Endothelial cell (in vitro differentiated cells): ENCODE results near the gene GSTO1. TPM values are rescaled to one million over a fixed set of nuclear protein-coding genes. Genes with fewer than 3 reads are reported as not detected.

Experiments used
- DNase-seq: peaks from one replicate; pipeline ENCODE4 v3.0.0; 2021; ENCODE audit warnings: low spot score
- H3K27ac Mint-ChIP-seq: one replicate; pipeline ENCODE4 v1.8.0; 2021; ENCODE audit warnings: mixed read lengths, inconsistent platforms; ENCODE audit not compliant: unreplicated experiment
- H3K27me3 Mint-ChIP-seq: one replicate; pipeline ENCODE4 v1.8.0; 2021; ENCODE audit warnings: mild to moderate bottlenecking, moderate library complexity, mixed read lengths, inconsistent platforms; ENCODE audit not compliant: unreplicated experiment
- H3K36me3 Mint-ChIP-seq: one replicate; pipeline ENCODE4 v1.8.0; 2021; ENCODE audit warnings: mild to moderate bottlenecking, low read depth, mixed read lengths, inconsistent platforms; ENCODE audit not compliant: unreplicated experiment
- H3K4me1 Mint-ChIP-seq: one replicate; pipeline ENCODE4 v1.8.0; 2021; ENCODE audit warnings: mild to moderate bottlenecking, mixed read lengths, inconsistent platforms; ENCODE audit not compliant: unreplicated experiment
- H3K4me3 Mint-ChIP-seq: one replicate; pipeline ENCODE4 v1.8.0; 2021; ENCODE audit warnings: mild to moderate bottlenecking, mixed read lengths, inconsistent platforms; ENCODE audit not compliant: unreplicated experiment
- H3K9me3 Mint-ChIP-seq: one replicate; pipeline ENCODE4 v1.8.0; 2021; ENCODE audit warnings: mixed read lengths, inconsistent platforms; ENCODE audit not compliant: unreplicated experiment
- CTCF ChIP-seq: fragments of 200-600 bp; sonication (generic); IDR thresholded peaks from one replicate; pipeline ENCODE4 v1.5.0; 2021; ENCODE audit warnings: antibody characterized with exemption; ENCODE audit not compliant: unreplicated experiment
- total RNA-seq: library from RNA; stranded (reverse); fragmentation: NEBNext Ultra II Directional; extraction: Animal tissue kit (Norgen Biotek cat#: 25700); gene quantifications from one replicate; pipeline ENCODE4 v1.2.1, GENCODE V29; 2021; ENCODE audit not compliant: unreplicated experiment

GSTO1 gene
- total RNA-seq, 1 donor from 2014 or later: 121 TPM

DNA sequence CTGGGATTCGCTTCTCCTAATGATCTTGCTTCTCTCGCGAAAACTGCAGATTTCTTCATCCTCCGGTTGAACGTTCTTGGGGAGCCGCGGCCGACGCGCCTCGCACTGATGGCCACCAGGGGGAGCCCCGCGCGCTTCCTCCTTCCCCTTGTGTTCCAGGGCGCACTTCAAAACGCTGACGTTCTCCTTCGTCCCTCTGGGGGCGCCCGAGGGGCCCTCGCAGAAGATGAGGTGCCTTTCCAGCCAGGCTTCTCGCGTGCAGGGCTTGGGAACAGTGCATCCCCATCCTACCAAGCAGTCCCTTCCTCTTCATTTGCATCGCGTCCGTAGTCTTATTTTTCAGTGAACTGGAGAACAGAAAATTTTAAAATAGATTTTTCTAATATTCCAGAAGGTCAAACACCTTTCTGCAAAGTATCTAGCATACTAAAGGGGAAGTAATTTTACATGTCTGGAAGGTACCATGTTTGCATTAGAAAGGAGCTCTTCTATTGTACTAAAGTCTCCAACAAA, 36.8 kb downstream of the GSTO1 start:
- peak; percentile 99 for TF ChIP-seq CTCF
- no peaks in the 10 kb centered on the region for H3K36me3 Mint-ChIP-seq
- no peak overlapping the region for H3K4me3 Mint-ChIP-seq
- no peaks in the 10 kb centered on the region for H3K9me3 Mint-ChIP-seq
- H3K27me3 Mint-ChIP-seq: no peaks in the 10 kb centered on the region
- H3K4me1 Mint-ChIP-seq: peaks cover 3% of the 10 kb centered on the region
- H3K27ac Mint-ChIP-seq: no peak overlapping the region
- peak; percentile 88 for DNase-seq

- TF ChIP-seq CTCF: no peak
- Mint-ChIP-seq H3K27me3 (peaks cover 3% of the 10 kb centered on the region), H3K36me3 (no peaks in the 10 kb centered on the region)
Observed at GRCh38 chr10:104293011-104293410, 38.3 kb downstream of the GSTO1 start.

GRCh38 chr10:104293781-104294321, 39.2 kb downstream of the GSTO1 start:
- no peaks in the 10 kb centered on the region for H3K9me3 Mint-ChIP-seq
- H3K4me3 Mint-ChIP-seq: no peak overlapping the region
- H3K36me3 Mint-ChIP-seq: no peaks in the 10 kb centered on the region
- no peak overlapping the region for H3K27ac Mint-ChIP-seq
- H3K27me3 Mint-ChIP-seq: peaks cover 3% of the 10 kb centered on the region
- DNase-seq: no peak
- no peak for TF ChIP-seq CTCF
- peaks cover 3% of the 10 kb centered on the region for H3K4me1 Mint-ChIP-seq

More at GRCh38 chr10:104293011-104293410, 38.3 kb downstream of the GSTO1 start:
- no peaks in the 10 kb centered on the region for H3K9me3 Mint-ChIP-seq
- H3K27ac Mint-ChIP-seq: no peak overlapping the region
- H3K4me3 Mint-ChIP-seq: no peak overlapping the region
- DNase-seq: no peak
- H3K4me1 Mint-ChIP-seq: peaks cover 3% of the 10 kb centered on the region

DNA sequence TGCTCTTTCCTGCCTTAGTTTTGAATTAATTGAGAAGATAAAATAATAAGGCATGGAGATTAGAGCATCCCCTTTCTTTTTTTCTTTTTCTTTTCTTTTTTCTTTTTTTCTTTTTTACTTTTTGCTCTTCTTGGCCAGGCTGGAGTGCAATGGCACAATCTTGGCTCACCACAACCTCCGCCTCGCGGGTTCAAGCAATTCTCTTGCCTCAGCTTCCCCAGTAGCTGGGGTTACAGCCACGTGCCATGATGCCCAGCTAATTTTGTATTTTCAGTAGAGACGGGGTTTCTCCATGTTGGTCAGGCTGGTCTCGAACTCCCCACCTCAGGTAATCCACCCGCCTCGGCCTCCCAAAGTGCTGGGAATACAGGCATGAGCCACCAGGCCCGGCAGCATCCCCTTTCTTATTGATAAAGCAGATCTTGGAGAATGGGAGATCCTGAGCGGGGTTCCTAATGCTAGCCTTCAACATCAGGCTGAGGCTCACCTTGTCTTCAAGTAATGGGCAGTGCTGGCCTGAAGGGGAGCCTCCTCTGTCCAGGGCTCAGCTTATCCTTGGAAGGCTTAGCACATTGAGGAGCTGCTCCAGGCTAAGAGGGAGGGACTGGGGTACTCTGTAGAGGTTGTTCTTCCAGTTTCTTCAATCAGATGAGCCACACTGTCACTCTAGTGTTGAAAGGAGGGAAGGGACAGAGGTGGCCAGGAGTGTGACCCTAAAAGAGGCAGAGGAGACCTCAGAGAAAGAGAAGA, 42.2 kb downstream of the GSTO1 start:
- DNase-seq: no peak
- no peak overlapping the region for H3K27ac Mint-ChIP-seq
- TF ChIP-seq CTCF: no peak
- H3K27me3 Mint-ChIP-seq: peaks cover 3% of the 10 kb centered on the region
- H3K4me1 Mint-ChIP-seq: peaks cover 10% of the 10 kb centered on the region
- no peaks in the 10 kb centered on the region for H3K36me3 Mint-ChIP-seq
- H3K4me3 Mint-ChIP-seq: no peak overlapping the region
- H3K9me3 Mint-ChIP-seq: no peaks in the 10 kb centered on the region
